ENCODE data around the gene PNMA8C.
"Not testable (repeated sequence)": the region's sequence is repeated elsewhere in the genome, so short reads cannot be mapped to it uniquely, and the experiment has no call there.

Gene PNMA8C

DNA sequence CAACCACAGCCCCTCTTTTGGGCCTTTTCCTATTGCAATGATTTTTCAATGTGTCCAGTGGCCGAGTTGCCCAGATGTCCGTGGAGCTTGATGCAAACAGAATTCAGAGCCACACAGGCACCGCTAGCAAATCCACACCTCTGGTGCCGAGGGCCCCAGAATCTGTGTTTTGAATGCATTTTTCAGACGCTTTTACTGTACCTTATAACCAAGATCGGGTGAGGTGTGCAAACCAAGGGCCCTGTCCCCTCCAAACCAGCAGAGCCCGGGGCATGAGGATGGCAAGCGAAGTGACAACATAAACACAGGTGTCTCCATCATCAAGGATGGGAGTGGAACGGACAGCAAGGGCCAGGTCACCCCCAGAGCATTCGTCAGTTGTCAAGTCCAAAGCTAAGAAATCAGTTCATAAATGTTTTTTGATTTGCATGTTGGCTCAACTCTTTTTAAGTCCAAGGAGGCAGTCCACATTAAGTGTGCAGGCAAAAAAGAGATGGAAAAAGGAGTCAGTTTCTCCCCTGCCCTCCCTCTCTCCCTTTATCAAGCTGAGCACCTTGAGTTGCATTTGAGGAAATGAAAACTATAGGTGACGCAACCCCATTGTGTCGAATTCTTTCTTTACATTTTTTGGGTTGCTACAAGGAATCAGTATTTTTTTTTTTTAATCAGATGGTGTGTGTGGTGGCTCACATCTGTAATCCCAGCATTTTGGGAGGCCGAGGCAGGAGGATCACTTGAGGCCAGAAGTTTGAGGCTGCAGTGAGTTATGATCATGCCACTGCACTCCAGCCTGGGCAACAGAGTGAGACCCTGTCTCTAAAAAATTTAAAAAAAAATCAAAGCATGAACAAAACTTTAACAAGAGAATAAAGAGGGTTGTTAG is 18.3 kb downstream of the PNMA8C start:
- no peak for DNase-seq

DNA sequence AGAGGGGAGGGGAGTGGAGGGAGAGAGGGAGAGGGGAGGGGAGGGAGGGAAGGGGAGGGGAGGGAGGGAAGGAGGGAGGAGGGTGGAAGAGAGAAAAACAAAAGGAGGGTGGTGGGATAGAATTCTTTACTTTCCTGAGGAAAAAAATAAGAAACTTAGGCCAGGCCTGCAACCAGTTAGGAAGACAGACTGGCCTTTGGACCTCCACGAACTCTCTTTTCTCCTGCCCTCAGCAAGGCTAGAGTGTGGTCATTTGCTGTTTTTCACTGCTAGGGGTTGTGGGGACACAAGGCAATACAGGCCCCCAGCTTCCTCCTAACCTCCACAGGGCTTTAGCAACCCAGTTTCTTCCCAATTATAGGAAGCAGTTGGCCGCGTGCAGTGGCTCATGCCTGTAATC is 19.5 kb downstream of the PNMA8C start:
- no peak for DNase-seq

DNA sequence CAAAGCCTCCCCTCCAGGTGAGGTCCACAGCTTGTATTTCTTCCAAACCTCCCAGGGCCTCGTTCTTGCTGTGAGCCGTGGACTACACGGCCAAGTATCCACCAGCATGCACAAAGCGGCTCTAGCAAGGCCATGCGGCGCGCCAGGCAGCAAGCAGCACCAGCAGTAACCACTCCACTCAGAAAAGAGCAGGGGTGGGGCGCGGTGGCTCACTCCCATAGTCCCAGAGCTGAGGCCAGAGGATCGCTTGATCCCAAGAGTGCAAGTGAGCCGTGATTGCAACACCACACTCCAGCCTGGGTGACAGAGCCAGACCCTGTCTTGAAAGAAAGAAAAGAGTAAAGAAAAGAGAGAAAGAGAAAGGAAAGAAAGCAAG is 20.1 kb downstream of the PNMA8C start:
- no peak for DNase-seq

DNA sequence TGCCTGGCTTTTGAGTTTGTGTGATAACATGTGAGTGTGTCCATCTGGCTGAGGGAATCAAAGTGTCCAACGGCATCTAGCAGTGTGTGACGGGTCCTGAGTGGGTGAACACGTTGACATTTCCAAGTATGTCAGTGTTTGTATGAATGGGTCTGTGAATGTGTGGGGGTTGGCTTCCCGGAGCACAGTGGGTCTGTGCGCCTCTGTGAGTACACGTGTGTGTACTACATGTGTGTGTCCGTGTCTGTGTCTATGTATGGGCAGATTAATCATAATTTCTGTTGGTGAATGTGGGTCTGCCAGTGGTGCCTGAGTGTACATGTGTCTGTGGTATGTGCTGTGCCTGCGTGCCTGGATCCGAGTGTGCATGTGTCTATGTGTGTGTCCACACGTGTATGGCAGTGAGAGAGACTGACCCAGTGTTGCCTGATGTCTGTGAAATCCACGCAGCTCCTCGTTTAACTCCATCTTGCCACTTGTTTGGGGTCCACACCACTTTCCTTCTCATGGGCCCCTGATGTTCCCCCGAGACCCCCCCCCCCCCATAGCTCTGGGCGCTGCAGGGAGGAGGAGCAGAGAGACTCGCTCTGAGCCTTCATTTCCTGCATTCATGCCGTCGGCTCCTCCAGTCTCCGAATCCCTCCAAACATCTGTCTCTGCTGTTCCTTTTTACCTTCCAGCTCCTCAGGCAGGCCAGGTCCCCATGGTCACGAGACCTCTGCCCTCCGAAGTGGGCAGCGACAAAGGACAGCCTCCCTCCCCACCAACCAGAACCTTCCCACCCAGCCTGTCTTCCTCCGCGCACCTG is 20.7 kb downstream of the PNMA8C start:
- DNase-seq = no peak

DNA sequence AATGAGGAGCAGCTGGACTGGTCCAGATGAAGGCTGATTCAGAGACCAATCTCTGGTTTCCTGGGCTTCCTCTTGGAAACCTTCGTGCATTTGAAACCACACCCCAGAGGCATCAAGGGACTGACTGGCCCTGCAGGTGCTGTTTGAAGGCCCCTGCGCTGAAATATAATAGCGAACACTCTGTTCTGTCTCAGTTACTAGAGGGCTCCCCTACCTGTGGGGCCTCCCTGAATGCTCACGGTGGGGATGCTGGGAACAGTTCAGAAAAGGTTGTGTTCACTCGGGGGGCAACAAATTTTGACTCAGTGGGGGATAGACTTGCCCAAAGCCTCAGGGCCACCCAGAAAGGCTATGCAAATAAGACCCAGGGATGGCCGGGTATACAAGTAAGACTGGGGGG is 21.8 kb downstream of the PNMA8C start:
- no peak for DNase-seq

DNA sequence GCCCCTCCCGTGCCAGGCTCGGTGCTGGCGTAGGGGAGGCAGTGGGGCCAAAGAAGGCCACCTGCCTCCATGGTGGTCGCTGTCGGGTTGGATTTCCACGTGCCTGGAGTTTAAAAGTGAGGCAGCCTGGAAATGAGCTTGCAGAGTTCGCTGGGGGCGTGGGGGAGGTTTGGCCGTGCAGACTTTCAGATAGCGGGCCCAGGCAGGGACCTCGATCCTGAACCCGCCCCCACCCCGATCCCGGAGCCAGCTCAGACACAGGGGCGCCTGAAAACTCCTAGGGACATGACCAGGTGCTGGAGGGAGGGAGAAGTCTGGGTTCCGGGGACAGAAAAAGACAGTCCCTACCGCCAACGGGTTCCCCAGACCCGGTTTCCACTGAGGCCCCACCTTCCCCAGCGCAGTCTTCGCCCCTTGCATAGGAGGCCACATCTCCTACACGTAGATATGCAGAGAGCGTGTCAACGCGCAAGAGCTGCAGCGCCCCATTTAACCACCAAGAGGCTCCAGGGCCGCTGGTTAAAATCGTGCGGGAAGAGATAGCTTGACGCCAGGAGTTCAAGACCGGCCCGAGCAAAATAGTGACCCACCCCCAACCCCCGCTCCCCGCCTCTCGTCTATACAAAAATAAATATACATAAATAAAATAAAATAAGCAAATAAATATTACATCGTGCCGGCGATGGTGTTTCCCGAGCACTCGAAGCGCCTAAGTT is 23.8 kb downstream of the PNMA8C start:
- DNase-seq = no peak

DNA sequence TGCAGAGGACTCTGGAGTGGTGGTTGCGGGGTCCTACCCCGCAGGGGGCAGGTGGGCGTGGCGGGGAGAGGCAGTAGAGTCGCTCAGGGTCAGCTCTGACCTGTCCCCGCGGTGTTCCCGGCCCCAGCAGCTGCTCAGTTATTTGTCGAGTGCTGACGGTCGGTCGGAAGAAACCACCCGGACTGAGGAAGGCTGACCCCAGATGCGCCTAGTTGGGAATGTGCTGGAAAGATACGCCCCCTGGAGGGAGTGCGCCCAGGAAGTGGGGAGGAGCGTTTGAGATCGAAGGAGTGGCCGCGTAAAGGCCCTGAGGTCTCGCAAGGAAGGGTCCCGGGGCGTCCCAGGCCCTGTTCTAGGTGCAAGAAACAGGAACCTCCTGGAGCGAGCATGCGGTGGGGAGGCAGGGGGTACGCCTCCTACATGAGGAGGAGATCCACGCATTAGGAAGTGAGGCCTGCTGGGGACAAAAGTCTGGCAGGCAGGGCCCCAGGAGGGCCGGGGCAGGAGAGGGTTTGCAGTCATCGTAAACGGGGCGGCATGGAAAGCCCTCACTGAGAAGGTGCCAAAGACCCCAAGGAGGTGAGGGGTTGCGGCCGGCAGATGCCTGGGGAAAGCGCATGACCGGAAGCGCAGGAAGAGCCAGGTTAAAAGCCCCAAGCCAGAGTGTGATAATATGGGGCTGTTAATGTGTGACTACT is 24.5 kb downstream of the PNMA8C start:
- peak in 1 of 2 experiments; percentile 49 for DNase-seq

DNA sequence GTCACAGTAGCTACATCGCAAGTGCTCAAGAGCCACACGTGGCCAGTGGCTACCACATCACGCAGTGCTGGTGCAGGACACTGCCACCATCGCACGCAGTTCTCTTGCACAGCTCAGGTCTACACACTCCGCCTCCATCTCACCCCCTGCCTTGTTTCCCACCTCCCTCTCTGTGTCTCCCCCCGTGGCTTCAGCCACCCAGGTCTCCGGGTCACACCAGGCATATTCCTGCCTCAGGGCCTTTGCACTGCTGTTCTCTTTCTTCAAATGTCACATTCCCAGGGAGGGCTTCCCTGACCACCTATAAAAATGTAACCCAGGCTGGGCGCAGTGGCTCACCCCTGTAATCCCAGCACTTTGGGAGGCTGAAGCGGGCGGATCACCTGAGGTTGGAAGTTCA is 26.0 kb downstream of the PNMA8C start:
- DNase-seq = no peak

DNA sequence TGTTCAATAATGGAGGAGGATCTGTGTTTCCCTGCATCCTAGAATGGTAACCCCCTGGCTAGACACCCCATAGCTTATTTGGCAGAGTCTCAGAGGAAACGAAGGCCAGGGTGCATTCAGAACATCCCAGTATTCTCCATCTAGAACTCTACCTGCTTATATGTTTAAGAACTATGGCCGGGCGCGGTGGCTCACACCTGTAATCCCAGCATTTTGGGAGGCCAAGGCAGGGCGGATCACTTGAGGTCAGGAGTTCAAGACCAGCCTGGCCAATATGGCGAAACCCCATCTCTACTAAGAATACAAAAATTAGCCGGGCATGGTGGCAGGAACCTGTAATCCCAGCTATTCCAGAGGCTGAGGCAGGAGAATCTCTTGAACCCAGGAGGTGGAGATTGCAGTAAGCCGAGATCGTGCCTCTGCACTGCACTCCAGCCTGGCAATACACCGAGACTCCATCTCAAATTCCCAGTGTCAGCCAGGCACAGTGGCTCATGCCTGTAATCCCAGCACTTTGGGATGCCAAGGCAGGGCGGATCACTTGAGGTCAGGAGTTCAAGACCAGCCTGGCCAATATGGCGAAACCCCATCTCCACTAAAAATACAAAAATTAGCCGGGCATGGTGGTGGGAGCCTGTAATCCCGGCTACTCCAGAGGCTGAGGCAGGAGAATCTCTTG is 30.8 kb downstream of the PNMA8C start:
- DNase-seq = not testable (repeated sequence)

DNA sequence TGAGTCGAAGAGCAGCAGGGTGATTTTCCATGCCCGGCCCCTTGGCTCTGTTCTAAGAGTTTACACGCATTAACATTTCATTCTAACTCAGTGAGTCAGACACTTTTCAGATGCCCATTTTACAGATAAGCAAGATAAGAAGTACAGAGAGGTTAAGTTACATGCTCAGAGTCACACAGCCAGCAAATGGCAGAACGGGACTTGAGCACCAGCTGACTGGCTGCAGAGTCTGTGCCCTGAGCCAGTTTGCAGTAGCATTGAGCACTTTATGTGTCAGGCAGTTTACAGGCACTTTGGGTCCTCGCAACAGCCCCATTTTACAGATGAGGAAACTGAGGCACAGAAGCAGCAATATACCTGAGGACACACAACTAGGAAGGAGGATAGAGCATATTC is 34.3 kb downstream of the PNMA8C start:
- DNase-seq = no peak

DNA sequence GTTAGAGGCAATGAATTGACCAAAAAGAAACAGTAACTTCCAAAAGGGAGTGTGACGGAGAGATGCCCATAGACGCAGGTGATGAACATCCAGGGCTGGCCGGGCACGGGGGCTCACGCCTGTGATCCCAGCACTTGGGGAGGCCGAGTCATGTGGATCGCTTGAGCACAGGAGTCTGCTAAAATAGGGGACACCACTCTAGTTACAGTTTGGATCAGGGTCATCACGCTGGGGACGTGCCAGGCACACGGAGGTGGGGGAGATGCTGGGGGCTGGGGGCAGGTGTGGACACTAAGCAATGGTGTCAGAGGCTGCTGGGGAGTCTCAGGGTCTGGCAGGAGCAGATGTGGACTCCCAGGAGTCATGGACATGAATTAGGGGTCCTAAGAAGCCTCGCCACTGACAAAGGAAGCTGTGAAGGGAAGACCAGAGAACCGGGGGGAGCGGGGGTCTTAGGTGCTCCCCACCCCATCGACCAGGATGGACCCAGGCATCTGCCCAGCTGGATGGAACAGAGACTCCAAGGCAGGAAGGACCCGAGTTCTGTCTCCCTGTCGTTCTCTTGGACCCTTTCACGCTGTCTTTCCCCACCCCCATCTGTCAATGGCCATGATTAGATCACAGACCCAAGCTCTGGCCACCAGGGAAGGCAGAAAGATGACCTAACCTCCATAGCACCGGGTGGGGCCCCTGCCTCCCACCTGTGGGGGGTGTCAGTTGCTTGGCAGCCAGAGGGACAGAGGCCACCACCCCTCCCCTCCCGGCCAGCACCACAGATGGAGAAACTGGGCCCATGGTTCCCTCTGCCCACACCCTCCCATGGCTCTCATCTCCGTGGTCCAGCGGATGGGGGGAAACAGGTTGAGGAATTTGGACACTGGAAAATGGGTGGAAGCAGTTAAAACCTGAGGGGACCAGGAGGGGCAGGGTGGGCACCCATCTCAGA is 35.0 kb downstream of the PNMA8C start:
- no peak for DNase-seq

DNA sequence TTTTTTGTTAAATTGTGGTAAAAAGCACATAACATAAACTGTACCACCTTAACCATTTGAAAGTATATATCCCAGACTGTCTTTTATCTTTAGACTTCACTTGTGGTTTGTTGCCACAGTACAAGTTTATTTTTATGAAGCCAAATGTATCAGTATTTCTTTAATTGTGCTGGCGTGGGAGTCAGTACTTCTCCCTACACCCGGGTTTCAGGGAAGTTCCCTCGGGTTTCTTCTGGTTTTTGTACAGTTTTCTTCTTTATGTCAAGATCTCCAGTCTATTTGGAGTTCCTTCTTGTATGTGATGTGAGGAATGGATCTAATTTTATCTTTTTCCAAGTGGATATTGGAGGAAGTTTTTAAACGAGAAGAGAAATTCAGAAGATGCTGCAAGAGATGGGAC is 35.9 kb downstream of the PNMA8C start:
- DNase-seq = no peak

DNA sequence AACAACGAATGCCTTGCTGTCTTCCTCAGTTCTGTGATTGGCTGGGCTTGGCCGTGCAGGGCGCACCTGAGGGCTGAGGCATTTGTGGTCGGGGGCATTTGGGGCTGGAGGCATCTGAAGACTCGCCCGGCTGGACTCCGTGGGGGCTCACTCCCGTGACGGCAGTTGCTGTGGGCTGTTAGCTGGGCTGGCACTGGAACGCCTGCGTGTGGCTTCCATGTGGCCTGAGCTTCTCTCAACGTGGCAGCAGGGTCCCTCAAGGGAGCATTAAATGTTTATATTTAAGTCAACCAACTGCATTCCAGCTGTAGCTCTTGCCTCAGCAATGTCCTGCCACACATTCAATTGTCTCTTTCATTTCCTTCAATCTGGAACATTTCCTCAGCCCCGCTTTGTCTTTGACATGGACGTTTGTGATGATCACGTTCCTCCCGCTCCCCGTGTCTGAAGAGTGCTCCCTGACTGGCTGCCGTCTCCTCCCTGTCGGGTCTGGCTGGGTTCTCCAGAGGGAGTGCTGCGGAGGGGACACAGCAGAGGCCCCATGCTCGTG is 36.4 kb downstream of the PNMA8C start:
- DNase-seq = no peak

DNA sequence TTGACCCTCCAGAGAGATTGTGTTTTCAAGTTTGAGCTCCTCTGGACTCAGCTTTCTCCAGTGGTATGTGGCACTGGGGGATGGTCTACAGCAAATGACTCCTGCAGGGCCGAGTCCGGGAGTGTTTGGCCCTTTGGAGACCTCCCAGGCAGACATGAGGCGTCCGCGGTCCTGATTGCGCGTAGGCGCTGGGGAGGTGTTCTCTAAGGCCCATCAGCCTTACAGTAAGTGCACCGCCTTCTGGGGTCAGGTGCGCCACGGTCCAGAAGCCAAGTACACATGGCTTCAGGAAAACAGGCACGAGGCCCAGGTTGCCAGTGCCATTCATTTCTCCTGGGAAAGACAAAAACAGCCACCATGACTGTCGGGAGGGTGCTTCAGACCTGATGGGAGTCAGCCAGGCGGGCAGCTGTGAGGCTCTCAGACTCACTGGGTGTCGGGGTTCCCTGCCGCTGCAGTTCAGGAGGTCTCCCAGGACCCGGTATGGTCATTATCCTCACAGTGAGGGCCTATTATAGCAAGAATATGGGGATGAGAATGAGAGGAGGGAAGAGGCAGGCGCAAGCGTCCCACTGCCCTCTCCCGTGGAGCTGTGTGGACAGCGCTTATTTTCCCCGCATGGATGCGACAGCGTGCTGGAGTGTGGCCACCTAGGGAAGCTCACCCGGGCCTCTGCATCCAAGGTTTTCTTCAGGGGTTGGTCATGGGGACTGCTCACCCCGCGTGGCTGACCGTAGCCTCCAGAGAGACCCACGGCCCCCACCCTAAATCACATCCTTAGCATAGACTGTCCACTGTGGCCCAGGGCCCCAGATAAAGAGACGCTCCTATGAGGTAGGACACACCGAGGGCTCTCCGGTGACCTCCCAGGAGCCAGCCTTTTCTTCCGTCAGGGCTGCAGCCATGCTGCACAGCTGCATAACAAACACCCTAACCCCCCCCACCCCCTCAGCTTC is 37.2 kb downstream of the PNMA8C start:
- no peak for DNase-seq

DNA sequence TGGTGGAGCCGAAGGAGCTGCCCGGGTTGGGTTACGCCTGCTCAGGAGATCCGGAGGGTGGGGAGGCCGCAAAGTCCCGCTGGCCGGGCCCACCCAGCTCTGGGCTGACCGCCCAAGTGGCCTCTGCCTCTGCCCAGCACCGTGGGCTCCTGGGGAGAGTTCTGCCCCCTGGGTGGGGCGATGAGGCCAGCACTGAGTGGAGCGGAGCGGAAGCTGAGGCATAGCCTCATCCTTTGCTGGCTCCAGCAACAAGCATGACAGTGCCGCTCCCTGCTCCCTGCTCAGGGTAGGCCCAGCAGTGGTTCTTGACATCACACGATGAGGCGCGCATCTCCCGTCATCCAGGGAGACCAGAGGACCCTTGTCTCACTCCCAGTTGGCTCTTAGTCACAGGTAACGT is 37.9 kb downstream of the PNMA8C start:
- DNase-seq = no peak

DNA sequence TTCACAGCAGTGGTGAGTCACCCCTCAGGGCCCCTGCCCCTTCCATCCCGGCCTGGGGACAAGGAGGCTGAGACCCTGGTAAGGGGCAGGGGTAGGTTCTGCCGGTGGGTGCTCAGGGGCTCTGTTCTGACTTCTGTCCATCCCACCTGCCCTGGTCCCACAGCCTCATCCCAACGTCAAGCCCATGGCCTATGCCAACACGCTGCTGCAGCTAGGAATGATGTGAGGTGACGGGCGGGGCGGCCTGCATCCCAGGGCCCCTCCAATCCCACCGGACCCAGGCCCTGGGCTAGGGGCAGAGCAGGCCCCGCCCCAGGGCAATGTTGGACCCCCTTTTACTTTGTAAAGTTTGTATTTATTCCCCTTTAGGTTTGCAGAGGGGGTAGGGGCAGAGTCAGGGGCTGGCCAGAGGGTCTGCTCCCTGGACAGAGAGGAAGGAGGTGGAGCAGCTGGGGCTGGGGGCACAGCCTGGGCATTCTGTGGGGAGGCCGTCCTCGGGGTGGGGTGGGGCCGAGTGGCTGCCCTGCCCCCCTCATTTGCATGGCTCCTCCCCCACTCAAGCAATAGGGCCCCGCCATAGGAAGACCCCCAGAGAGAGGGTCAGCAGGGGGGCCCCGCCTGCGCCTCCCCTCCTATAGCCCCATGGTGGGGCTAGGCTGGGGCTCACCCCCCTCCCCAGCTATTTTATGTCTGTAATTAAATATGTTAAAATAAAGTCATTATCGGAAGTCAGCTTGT is 38.4 kb downstream of the PNMA8C start:
- DNase-seq = no peak

DNA sequence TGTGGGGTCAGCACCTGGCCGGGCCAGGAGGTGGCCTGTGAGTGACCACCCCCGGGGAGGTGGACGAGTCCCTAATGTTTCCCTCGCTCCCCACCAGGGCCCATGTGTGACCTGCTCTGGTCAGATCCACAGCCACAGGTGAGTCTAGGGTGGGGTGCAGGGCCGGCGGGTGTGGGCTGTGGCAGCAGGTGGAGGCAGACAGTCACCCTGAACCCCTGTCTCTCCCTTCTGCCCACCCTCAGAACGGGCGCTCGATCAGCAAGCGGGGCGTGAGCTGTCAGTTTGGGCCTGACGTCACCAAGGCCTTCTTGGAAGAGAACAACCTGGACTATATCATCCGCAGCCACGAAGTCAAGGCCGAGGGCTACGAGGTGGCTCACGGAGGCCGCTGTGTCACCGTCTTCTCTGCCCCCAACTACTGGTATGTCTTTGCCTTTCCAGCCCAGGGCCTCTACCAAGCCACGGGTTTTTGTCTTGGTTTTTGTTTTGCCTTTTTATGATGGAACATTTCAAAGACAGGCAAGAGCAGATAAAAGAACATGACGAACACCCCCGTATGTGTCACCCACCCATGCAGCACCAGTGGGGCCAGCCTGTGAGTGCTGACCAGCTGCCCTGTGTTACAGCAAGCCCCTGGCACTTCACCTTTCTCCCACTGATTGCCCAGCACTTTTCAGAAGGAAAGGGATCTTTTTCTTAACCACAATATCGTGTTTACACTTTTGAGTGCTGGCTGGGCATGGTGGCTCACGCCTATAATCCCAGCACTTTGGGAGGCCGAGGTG is 40.2 kb downstream of the PNMA8C start:
- no peak for DNase-seq

DNA sequence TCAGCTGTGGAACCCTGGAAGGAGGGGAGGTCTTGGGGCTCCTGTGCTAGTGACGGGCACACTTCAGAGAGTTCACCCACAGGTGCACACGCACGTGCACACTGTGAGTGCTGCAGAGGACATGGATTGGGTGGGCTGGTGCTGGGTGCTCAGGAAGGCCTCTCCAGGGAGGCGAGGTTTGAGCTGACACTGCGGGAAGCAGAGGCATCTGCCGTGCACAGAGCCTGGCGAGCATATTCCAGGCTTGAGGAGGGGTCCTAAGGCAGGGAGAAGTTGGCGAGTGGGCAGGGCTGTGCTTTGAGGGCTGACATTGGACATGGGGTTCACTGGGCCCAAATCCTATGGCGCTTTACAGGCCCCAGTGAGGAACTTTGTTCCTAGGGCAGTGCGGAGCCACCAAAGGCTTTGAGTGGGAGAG is 41.0 kb downstream of the PNMA8C start:
- no peak for DNase-seq
